ENCODE measurements around the gene PSMA1.

Gene PSMA1

GRCh38 chr11:14499560-14500180 is 20.5 kb downstream of the PSMA1 start, which contains the start of gene COPB1 (continued):
- no peak for TF ChIP-seq ZNF18 (tag by site-specific recombination; IDR thresholded peaks at IDR 0.05)
- no peak for TF ChIP-seq PRDM10 (tag by site-specific recombination; IDR thresholded peaks at IDR 0.05)
- TF ChIP-seq ZNF350 (tag by site-specific recombination; IDR thresholded peaks at IDR 0.05): no peak
- peak; percentile 94 for TF ChIP-seq ZNF366 (tag by site-specific recombination; conservative IDR thresholded peaks at IDR 0.05)
- TF ChIP-seq ZSCAN23 (tag by site-specific recombination; IDR thresholded peaks at IDR 0.05): no peak
- no peak for TF ChIP-seq ZBTB7A (tag by site-specific recombination; IDR thresholded peaks at IDR 0.05; ENCODE audit: low read depth)
- TF ChIP-seq ZNF266 (tag by site-specific recombination; IDR thresholded peaks at IDR 0.05; ENCODE audit: low read depth): no peak
- TF ChIP-seq HOXC10 (CRISPR knock-in tag; IDR thresholded peaks at IDR 0.05): no peak
- no peak for TF ChIP-seq ZNF777 (tag by site-specific recombination; IDR thresholded peaks at IDR 0.05; ENCODE audit: borderline replicate concordance)
- TF ChIP-seq ZNF660 (tag by site-specific recombination; IDR thresholded peaks at IDR 0.05): no peak; the same call in 1 of the 2 replicates
- TF ChIP-seq ZFP37 (tag by site-specific recombination; IDR thresholded peaks at IDR 0.05): 0 out of 2 replicates have a peak, but pooled peaks have one; percentile 27
- no peak for TF ChIP-seq ZNF292 (tag by site-specific recombination; IDR thresholded peaks at IDR 0.05; ENCODE audit: borderline replicate concordance, low read depth)
- TF ChIP-seq ZBTB11 (tag by site-specific recombination; conservative IDR thresholded peaks at IDR 0.05; ENCODE audit: low read depth): no peak
- no peak for TF ChIP-seq ZNF510 (tag by site-specific recombination; IDR thresholded peaks at IDR 0.05; ENCODE audit: insufficient replicate concordance)
- TF ChIP-seq KLF7 (tag by site-specific recombination; IDR thresholded peaks at IDR 0.05; ENCODE audit: borderline replicate concordance): no peak
- TF ChIP-seq ZNF792 (tag by site-specific recombination; IDR thresholded peaks at IDR 0.05): no peak
- TF ChIP-seq ZXDB (tag by site-specific recombination; IDR thresholded peaks at IDR 0.05): peak; percentile 26; the same call in 1 of the 2 replicates
- no peak for TF ChIP-seq ZNF157 (tag by site-specific recombination; IDR thresholded peaks at IDR 0.05)
- no peak for TF ChIP-seq ZNF416 (tag by site-specific recombination; IDR thresholded peaks at IDR 0.05)
- no peak for TF ChIP-seq ZBTB10 (tag by site-specific recombination; IDR thresholded peaks at IDR 0.05)
- no peak for TF ChIP-seq ZFP3 (tag by site-specific recombination; IDR thresholded peaks at IDR 0.05; ENCODE audit: low read depth)
- TF ChIP-seq PRDM6 (tag by site-specific recombination; IDR thresholded peaks at IDR 0.05): no peak
- TF ChIP-seq ZNF560 (tag by site-specific recombination; IDR thresholded peaks at IDR 0.05; ENCODE audit: borderline replicate concordance): peak; percentile 78
- no peak for TF ChIP-seq ZNF433 (tag by site-specific recombination; IDR thresholded peaks at IDR 0.05; ENCODE audit: low read depth)
- no peak for TF ChIP-seq ZNF133 (tag by site-specific recombination; IDR thresholded peaks at IDR 0.05)
- no peak for TF ChIP-seq ZNF302 (tag by site-specific recombination; IDR thresholded peaks at IDR 0.05; ENCODE audit: low read depth)
- no peak for TF ChIP-seq MYNN (tag by site-specific recombination; IDR thresholded peaks at IDR 0.05; ENCODE audit: borderline replicate concordance)
